SK-N-SH treated with all-trans-retinoic acid at 6 μM for 48 hours (cell line): ENCODE results near the gene UBQLN4.

Experiments
- ATAC-seq: fragments of 200-7000 bp; cut with Tn5 transposase; 3 replicates; pipeline ENCODE4 v1.9.1; 2020; ENCODE audit warnings: mild to moderate bottlenecking, moderate library complexity
- ARNTL ChIP-seq: fragments of 450-650 bp; formaldehyde crosslinking; IDR thresholded peaks from 2 replicates; pipeline ENCODE4 v1.5.0; 2020; ENCODE audit warnings: low read depth, mild to moderate bottlenecking, moderate library complexity, borderline replicate concordance
- BACH2 ChIP-seq: fragments of 250-450 bp; sonication (Bioruptor Pico); IDR thresholded peaks from 2 replicates; pipeline ENCODE4 v1.9.0; 2021; ENCODE audit warnings: mild to moderate bottlenecking, borderline replicate concordance
- CSRNP3 ChIP-seq: fragments of 250-450 bp; sonication (Bioruptor Pico); IDR thresholded peaks from 2 replicates; pipeline ENCODE4 v1.5.1; 2021; ENCODE audit warnings: mild to moderate bottlenecking, moderate library complexity
- ESRRG ChIP-seq: fragments of 250-450 bp; sonication (Bioruptor Pico); IDR thresholded peaks from 2 replicates; pipeline ENCODE4 v1.6.1; 2021; ENCODE audit warnings: mild to moderate bottlenecking
- ISL1 ChIP-seq: fragments of 250-450 bp; sonication (Bioruptor Pico); IDR thresholded peaks from 2 replicates; pipeline ENCODE4 v2.1.2; 2022; ENCODE audit warnings: mild to moderate bottlenecking, moderate library complexity
- OSR1 ChIP-seq: fragments of 250-450 bp; sonication (Bioruptor Pico); IDR thresholded peaks from 2 replicates; pipeline ENCODE4 v1.8.0; 2022; ENCODE audit warnings: moderate library complexity, mild to moderate bottlenecking, inconsistent platforms
- POU6F1 ChIP-seq: fragments of 250-450 bp; sonication (Bioruptor Pico); IDR thresholded peaks from 2 replicates; pipeline ENCODE4 v1.8.0; 2021; ENCODE audit warnings: low read depth, mild to moderate bottlenecking, moderate library complexity, borderline replicate concordance
- PPARA ChIP-seq: fragments of 250-450 bp; sonication (Bioruptor Pico); IDR thresholded peaks from 2 replicates; pipeline ENCODE4 v1.5.0; 2020; ENCODE audit warnings: mild to moderate bottlenecking, borderline replicate concordance
- TOX ChIP-seq: fragments of 250-450 bp; sonication (Bioruptor Pico); IDR thresholded peaks from 2 replicates; pipeline ENCODE4 v1.8.0; 2021; ENCODE audit warnings: mild to moderate bottlenecking, moderate library complexity, borderline replicate concordance
- ZC3H10 ChIP-seq: fragments of 250-450 bp; sonication (Bioruptor Pico); IDR thresholded peaks from 2 replicates; pipeline ENCODE4 v1.5.1; 2021; ENCODE audit warnings: mild to moderate bottlenecking, moderate library complexity
- ZFP3 ChIP-seq: fragments of 250-450 bp; sonication (Bioruptor Pico); IDR thresholded peaks from 2 replicates; pipeline ENCODE4 v1.5.0; 2020; ENCODE audit warnings: mild to moderate bottlenecking, moderate library complexity
- ZNF565 ChIP-seq: fragments of 450-650 bp; formaldehyde crosslinking; conservative IDR thresholded peaks from 2 replicates; pipeline ENCODE4 v1.5.0; 2020; ENCODE audit warnings: low read depth, mild to moderate bottlenecking, moderate library complexity
- ZNF8 ChIP-seq: fragments of 450-650 bp; formaldehyde crosslinking; IDR thresholded peaks from 2 replicates; pipeline ENCODE4 v1.5.0; 2020; ENCODE audit warnings: mild to moderate bottlenecking, moderate library complexity
- TF ChIP-seq, protein P1 (sequence below): fragments of 250-450 bp; sonication (Bioruptor Pico); IDR thresholded peaks from 2 replicates; pipeline ENCODE4 v1.5.0; 2020; ENCODE audit warnings: mild to moderate bottlenecking, moderate library complexity
- TF ChIP-seq, protein P2 (sequence below): fragments of 250-450 bp; sonication (Bioruptor Pico); IDR thresholded peaks from 2 replicates; pipeline ENCODE4 v1.8.0; 2020; ENCODE audit warnings: mild to moderate bottlenecking, moderate library complexity, borderline replicate concordance

The UBQLN4 gene

GRCh38 chr1:156054500-156055280 lies 1.1 kb upstream of the UBQLN4 start, which contains the start of gene LAMTOR2:
LAMTOR2 (plus strand) TSS chr1:156054782; CDS start chr1:156054890, 108 bp downstream.
- peak; percentile 91 for ATAC-seq
- TF ChIP-seq POU6F1 (no peak), BACH2 (CRISPR knock-in tag) (no peak)
- TF ChIP-seq, protein P1, sequence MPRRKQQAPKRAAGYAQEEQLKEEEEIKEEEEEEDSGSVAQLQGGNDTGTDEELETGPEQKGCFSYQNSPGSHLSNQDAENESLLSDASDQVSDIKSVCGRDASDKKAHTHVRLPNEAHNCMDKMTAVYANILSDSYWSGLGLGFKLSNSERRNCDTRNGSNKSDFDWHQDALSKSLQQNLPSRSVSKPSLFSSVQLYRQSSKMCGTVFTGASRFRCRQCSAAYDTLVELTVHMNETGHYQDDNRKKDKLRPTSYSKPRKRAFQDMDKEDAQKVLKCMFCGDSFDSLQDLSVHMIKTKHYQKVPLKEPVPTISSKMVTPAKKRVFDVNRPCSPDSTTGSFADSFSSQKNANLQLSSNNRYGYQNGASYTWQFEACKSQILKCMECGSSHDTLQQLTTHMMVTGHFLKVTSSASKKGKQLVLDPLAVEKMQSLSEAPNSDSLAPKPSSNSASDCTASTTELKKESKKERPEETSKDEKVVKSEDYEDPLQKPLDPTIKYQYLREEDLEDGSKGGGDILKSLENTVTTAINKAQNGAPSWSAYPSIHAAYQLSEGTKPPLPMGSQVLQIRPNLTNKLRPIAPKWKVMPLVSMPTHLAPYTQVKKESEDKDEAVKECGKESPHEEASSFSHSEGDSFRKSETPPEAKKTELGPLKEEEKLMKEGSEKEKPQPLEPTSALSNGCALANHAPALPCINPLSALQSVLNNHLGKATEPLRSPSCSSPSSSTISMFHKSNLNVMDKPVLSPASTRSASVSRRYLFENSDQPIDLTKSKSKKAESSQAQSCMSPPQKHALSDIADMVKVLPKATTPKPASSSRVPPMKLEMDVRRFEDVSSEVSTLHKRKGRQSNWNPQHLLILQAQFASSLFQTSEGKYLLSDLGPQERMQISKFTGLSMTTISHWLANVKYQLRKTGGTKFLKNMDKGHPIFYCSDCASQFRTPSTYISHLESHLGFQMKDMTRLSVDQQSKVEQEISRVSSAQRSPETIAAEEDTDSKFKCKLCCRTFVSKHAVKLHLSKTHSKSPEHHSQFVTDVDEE (CRISPR knock-in tag) = peak; percentile 25; the same call in 1 of the 2 replicates
- TF ChIP-seq, protein P2, sequence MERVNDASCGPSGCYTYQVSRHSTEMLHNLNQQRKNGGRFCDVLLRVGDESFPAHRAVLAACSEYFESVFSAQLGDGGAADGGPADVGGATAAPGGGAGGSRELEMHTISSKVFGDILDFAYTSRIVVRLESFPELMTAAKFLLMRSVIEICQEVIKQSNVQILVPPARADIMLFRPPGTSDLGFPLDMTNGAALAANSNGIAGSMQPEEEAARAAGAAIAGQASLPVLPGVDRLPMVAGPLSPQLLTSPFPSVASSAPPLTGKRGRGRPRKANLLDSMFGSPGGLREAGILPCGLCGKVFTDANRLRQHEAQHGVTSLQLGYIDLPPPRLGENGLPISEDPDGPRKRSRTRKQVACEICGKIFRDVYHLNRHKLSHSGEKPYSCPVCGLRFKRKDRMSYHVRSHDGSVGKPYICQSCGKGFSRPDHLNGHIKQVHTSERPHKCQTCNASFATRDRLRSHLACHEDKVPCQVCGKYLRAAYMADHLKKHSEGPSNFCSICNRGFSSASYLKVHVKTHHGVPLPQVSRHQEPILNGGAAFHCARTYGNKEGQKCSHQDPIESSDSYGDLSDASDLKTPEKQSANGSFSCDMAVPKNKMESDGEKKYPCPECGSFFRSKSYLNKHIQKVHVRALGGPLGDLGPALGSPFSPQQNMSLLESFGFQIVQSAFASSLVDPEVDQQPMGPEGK (CRISPR knock-in tag) = peak; percentile 44; the same call in 1 of the 2 replicates

GRCh38 chr1:156052862-156053767 lies 483 bp downstream of the UBQLN4 start:
- ATAC-seq = peak; percentile 60
- TF ChIP-seq, protein P2 (CRISPR knock-in tag) = 0 out of 2 replicates have a peak, but pooled peaks have one; percentile 11
- TF ChIP-seq OSR1 (CRISPR knock-in tag) (no peak), CSRNP3 (CRISPR knock-in tag) (no peak), ZNF8 (CRISPR knock-in tag) (peak; percentile 49; the same call in 1 of the 2 replicates), ARNTL (no peak), TOX (CRISPR knock-in tag) (no peak), ZNF565 (CRISPR knock-in tag) (no peak), ZC3H10 (no peak), ISL1 (no peak), PPARA (CRISPR knock-in tag) (no peak), BACH2 (CRISPR knock-in tag) (no peak), ESRRG (CRISPR knock-in tag) (no peak), ZFP3 (CRISPR knock-in tag) (no peak)
- TF ChIP-seq, protein P1 (CRISPR knock-in tag) = no peak
